ENCODE results near the gene MPDU1. TPM values are rescaled to one million over a fixed set of nuclear protein-coding genes. Genes with fewer than 3 reads are reported as not detected.

The MPDU1 gene
- total and polyA plus RNA-seq, 2 of the 4 experiments (the other 2 are of a cell fraction): 135 to 149 TPM

DNA sequence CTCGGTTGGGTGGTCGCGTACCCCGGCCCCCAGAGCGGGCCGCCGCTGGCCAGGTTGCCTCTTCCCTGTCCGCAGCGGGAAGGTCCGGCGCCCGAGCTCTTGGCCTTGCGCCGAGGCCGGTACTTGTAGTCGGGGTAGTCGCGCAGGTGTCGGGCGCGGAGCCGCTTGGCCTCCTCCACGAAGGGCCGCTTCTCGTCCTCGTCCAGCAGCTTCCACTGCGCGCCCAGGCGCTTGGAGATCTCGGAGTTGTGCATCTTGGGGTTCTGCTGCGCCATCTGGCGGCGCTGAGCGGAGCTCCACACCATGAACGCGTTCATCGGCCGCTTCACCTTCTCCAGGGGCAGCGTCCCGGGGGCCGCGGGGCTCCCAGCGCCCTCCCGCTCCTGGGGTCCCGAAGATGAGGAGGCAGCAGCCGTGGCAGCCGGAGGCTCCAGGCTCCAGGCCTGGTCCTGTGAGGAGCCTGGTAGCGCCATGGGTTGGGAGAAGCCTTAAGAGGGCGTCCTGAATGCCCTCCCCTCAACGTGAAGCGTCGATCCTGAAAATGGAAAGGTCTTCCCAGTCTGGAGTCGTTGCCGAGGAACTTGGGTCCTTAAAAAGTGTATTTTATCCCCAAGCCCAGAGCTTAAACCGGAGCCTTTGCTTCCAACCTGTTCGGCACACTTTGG lies 5.7 kb downstream of the MPDU1 start:
- H3K4me1 ChIP-seq (ENCODE audit: control insufficient read depth, insufficient read depth, low read length): peaks cover 32% of the 10 kb centered on the region
- no peaks in the 10 kb centered on the region for H3K9me3 ChIP-seq (ENCODE audit: control insufficient read depth, insufficient read depth, low read length)
- no peak overlapping the region for H3K4ac ChIP-seq (ENCODE audit: low read depth, low read length)
- peak overlapping the region; percentile 72 for H2AFZ ChIP-seq (replicated peaks; ENCODE audit: low read length, poor library complexity)
- no peak overlapping the region for H3K4me3 ChIP-seq (ENCODE audit: insufficient read depth, low read depth, low read length)
- peak overlapping the region; percentile 49 for H2AK5ac ChIP-seq (ENCODE audit: low read depth, low read length)
- H2BK120ac ChIP-seq (ENCODE audit: low read depth, low read length): no peak overlapping the region
- 10% methylated on average over 35 of the region's 56 CpGs; no CpG with 5 or more reads in 1 of the 2 experiments for WGBS, 2 experiments (ENCODE audit: extremely low coverage in 2 of 2, insufficient read length in 1 of 2)
- H3K9ac ChIP-seq (ENCODE audit: low read depth, low read length): no peak overlapping the region
- peaks cover 17% of the 10 kb centered on the region for H3K9me1 ChIP-seq (ENCODE audit: insufficient read depth, low read length)
- ATAC-seq (ENCODE audit: low read depth) (peak; percentile 64), DNase-seq (peak; percentile 83)
- no peak overlapping the region for H2BK20ac ChIP-seq (ENCODE audit: low read depth, low read length)
- H4K20me1 ChIP-seq (ENCODE audit: insufficient read depth, low read length): peaks cover 15% of the 10 kb centered on the region
- H2AK9ac ChIP-seq (replicated peaks; ENCODE audit: low read depth, low read length, poor library complexity): peak overlapping the region; percentile 83
- no peak overlapping the region for H3K18ac ChIP-seq (ENCODE audit: low read depth, low read length)
- no TSS peak for BruUV-seq (replicated peaks)
- H2BK5ac ChIP-seq (ENCODE audit: low read depth, low read length, poor library complexity, severe bottlenecking): no peak overlapping the region
- H3K27me3 ChIP-seq (ENCODE audit: control insufficient read depth, insufficient read depth, low read length): no peaks in the 10 kb centered on the region
- H3K56ac ChIP-seq (ENCODE audit: extremely low read depth, insufficient read depth, low read length): no peak overlapping the region
- no peak overlapping the region for H3K14ac ChIP-seq (replicated peaks; ENCODE audit: low read depth, low read length)
- ChIA-PET CTCF (interaction anchor here (0.6 to 1.5 kb wide), 7 partner anchors 9 to 631 kb away, joined by 3 to 9 read pairs (median 4); no protein-coding TSS in a partner anchor), POLR2A (ENCODE audit: unreplicated experiment) (interaction anchor here (0.5 to 1.1 kb wide), 4 partner anchors 9 to 97 kb away, joined by 3 to 6 read pairs (median 4); partner anchors contain the start of gene CD68)
- peaks cover 44% of the 10 kb centered on the region for H3K36me3 ChIP-seq (ENCODE audit: control insufficient read depth, insufficient read depth, low read length)
- intact Hi-C loops (cut with micrococcal nuclease) (loop anchor here (1.0 to 2.0 kb wide), 2 partner anchors 75 to 309 kb away; partner anchors contain the start of gene SLC2A4), in situ Hi-C loops (cut with MboI; ENCODE audit: low sequenced_read_pairs) (no loop called here), dilution Hi-C loops (cut with HindIII; ENCODE audit: low sequenced_read_pairs, unreplicated experiment) (no loop called here)
- H2BK15ac ChIP-seq (ENCODE audit: low read depth, low read length): no peak overlapping the region
- H3K23ac ChIP-seq (ENCODE audit: low read depth, low read length): no peak overlapping the region
- peak overlapping the region in 1 of 2 experiments; percentile 39; a peak in 2 of 4 replicates for H4K8ac ChIP-seq (ENCODE audit: low read depth in 2 of 2, low read length in 2 of 2)
- no peak overlapping the region; the same call in 1 of the 2 replicates for H3K27ac ChIP-seq (ENCODE audit: insufficient read depth, low read length)
- no peak overlapping the region for H4K5ac ChIP-seq (ENCODE audit: low read depth, low read length)
- H3K79me1 ChIP-seq (ENCODE audit: low read depth in 1 of 2, low read length in 2 of 2): peaks cover 25 to 64% of the 10 kb centered on the region in 2 experiments
- H4K91ac ChIP-seq (ENCODE audit: insufficient read depth, low read depth, low read length): no peak overlapping the region; the same call in 1 of the 2 replicates
- H3K4me2 ChIP-seq (ENCODE audit: low read depth, low read length): no peak overlapping the region; the same call in 1 of the 2 replicates
- TF ChIP-seq MXI1 (IDR thresholded peaks at IDR 0.05; ENCODE audit: borderline replicate concordance, low read depth, low read length) (no peak), SMC3 (IDR thresholded peaks at IDR 0.05; ENCODE audit: low read depth, low read length) (peak; percentile 71), BHLHE40 (IDR thresholded peaks at IDR 0.05; ENCODE audit: low read depth, low read length) (no peak), FOS (IDR thresholded peaks at IDR 0.05; ENCODE audit: low read depth, low read length) (no peak), MAFK (IDR thresholded peaks at IDR 0.05; ENCODE audit: low read depth, low read length) (no peak), RCOR1 (IDR thresholded peaks at IDR 0.05; ENCODE audit: insufficient replicate concordance, low read length) (no peak), RAD21 (IDR thresholded peaks at IDR 0.05; ENCODE audit: low read length) (peak; percentile 78), CEBPB (IDR thresholded peaks at IDR 0.05; ENCODE audit: low read depth, low read length) (no peak), RFX5 (IDR thresholded peaks at IDR 0.05; ENCODE audit: low read depth, low read length) (no peak), NFE2L2 (IDR thresholded peaks at IDR 0.05; ENCODE audit: low read depth, low read length) (no peak), MAZ (IDR thresholded peaks at IDR 0.05; ENCODE audit: borderline replicate concordance, low read depth, low read length) (peak; percentile 35; the same call in 1 of the 2 replicates)
- TF ChIP-seq, protein P1, sequence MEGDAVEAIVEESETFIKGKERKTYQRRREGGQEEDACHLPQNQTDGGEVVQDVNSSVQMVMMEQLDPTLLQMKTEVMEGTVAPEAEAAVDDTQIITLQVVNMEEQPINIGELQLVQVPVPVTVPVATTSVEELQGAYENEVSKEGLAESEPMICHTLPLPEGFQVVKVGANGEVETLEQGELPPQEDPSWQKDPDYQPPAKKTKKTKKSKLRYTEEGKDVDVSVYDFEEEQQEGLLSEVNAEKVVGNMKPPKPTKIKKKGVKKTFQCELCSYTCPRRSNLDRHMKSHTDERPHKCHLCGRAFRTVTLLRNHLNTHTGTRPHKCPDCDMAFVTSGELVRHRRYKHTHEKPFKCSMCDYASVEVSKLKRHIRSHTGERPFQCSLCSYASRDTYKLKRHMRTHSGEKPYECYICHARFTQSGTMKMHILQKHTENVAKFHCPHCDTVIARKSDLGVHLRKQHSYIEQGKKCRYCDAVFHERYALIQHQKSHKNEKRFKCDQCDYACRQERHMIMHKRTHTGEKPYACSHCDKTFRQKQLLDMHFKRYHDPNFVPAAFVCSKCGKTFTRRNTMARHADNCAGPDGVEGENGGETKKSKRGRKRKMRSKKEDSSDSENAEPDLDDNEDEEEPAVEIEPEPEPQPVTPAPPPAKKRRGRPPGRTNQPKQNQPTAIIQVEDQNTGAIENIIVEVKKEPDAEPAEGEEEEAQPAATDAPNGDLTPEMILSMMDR (conservative IDR thresholded peaks at IDR 0.05; ENCODE audit: low read depth, low read length): peak; percentile 79
- TF ChIP-seq, protein P2, sequence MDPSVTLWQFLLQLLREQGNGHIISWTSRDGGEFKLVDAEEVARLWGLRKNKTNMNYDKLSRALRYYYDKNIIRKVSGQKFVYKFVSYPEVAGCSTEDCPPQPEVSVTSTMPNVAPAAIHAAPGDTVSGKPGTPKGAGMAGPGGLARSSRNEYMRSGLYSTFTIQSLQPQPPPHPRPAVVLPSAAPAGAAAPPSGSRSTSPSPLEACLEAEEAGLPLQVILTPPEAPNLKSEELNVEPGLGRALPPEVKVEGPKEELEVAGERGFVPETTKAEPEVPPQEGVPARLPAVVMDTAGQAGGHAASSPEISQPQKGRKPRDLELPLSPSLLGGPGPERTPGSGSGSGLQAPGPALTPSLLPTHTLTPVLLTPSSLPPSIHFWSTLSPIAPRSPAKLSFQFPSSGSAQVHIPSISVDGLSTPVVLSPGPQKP (IDR thresholded peaks at IDR 0.05; ENCODE audit: borderline replicate concordance, low read depth, low read length): no peak
- TF ChIP-seq, protein P3, sequence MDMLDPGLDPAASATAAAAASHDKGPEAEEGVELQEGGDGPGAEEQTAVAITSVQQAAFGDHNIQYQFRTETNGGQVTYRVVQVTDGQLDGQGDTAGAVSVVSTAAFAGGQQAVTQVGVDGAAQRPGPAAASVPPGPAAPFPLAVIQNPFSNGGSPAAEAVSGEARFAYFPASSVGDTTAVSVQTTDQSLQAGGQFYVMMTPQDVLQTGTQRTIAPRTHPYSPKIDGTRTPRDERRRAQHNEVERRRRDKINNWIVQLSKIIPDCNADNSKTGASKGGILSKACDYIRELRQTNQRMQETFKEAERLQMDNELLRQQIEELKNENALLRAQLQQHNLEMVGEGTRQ (IDR thresholded peaks at IDR 0.05; ENCODE audit: low read depth, low read length): no peak

All from IMR-90 (cell line).